Activated CD4-positive, CD25-positive, alpha-beta regulatory T cell treated with anti-CD3 and anti-CD28 coated beads, Interleukin-2, amount 50 U/mL, for 24 hours (primary cell): Measurements from ENCODE around the gene CORO7.
"Not testable (repeated sequence)": the region's sequence is repeated elsewhere in the genome, so short reads cannot be mapped to it uniquely, and the experiment has no call there.

ENCODE experiments used
- ATAC-seq, 2 donors: fragments of 150-1000 bp; cut with Tn5 transposase; one replicate each; pipeline ENCODE4 v1.10.0; 2021; ENCODE audit warnings: mild to moderate bottlenecking in 1 of 2, moderate library complexity in 1 of 2

CORO7 gene

GRCh38 chr16:4399001-4399730 lies 17.2 kb downstream of the CORO7 start:
- ATAC-seq: no peak

GRCh38 chr16:4395055-4395726 lies 21.2 kb downstream of the CORO7 start:
- ATAC-seq: no peak

GRCh38 chr16:4393850-4394249 lies 22.5 kb downstream of the CORO7 start:
- ATAC-seq: not testable (repeated sequence)

- ATAC-seq: no peak
Observed at GRCh38 chr16:4393240-4393600, 23.2 kb downstream of the CORO7 start.

GRCh38 chr16:4392382-4393239 lies 23.8 kb downstream of the CORO7 start:
- ATAC-seq: no peak

- no peak for ATAC-seq
Observed at GRCh38 chr16:4391631-4392381, 24.6 kb downstream of the CORO7 start.

- ATAC-seq: no peak
Observed at GRCh38 chr16:4390266-4391260, 25.8 kb downstream of the CORO7 start.

GRCh38 chr16:4389051-4389955 lies 27.1 kb downstream of the CORO7 start:
- no peak for ATAC-seq

- ATAC-seq: no peak
Observed at GRCh38 chr16:4388271-4389021, 27.9 kb downstream of the CORO7 start.

- ATAC-seq: no peak
Observed at GRCh38 chr16:4387781-4388180, 28.6 kb downstream of the CORO7 start.

GRCh38 chr16:4386951-4387565 lies 29.3 kb downstream of the CORO7 start:
- ATAC-seq: no peak

- no peak for ATAC-seq
Observed at GRCh38 chr16:4386451-4386805, 30.0 kb downstream of the CORO7 start.

- ATAC-seq: no peak
Observed at GRCh38 chr16:4385789-4386450, 30.5 kb downstream of the CORO7 start.

GRCh38 chr16:4385066-4385788 lies 31.2 kb downstream of the CORO7 start:
- ATAC-seq: no peak

GRCh38 chr16:4384509-4384942 lies 31.9 kb downstream of the CORO7 start:
- ATAC-seq: no peak

- ATAC-seq: no peak
Observed at GRCh38 chr16:4383591-4384444, 32.6 kb downstream of the CORO7 start.

GRCh38 chr16:4382795-4383357 lies 33.5 kb downstream of the CORO7 start:
- no peak for ATAC-seq
